ENCODE data around the gene OTOG.

The OTOG gene

DNA sequence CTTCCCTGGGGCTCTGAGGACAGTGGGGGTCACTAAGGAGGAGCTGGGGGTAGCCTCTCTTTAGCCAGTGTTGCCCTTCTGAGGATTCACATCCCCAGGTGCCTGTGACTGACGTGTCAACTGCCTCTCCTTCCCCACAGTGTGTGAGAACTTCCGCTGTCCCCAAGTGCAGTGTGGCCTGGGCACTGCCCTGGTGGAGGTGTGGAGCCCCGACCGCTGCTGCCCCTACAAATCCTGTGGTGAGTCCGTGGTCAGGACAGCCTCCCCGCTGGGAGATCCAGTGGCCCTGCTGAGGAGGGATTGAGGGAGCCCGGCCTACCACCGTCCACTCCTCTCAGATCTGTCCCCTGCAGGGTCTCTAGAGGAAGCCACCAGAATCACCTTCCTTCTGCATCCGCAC lies 91.3 kb downstream of the OTOG start:
- DNase-seq (ENCODE audit: low read depth) = no peak
- no peak overlapping the region for H3K4me3 ChIP-seq (ENCODE audit: low read length)
- TF ChIP-seq, protein P1, sequence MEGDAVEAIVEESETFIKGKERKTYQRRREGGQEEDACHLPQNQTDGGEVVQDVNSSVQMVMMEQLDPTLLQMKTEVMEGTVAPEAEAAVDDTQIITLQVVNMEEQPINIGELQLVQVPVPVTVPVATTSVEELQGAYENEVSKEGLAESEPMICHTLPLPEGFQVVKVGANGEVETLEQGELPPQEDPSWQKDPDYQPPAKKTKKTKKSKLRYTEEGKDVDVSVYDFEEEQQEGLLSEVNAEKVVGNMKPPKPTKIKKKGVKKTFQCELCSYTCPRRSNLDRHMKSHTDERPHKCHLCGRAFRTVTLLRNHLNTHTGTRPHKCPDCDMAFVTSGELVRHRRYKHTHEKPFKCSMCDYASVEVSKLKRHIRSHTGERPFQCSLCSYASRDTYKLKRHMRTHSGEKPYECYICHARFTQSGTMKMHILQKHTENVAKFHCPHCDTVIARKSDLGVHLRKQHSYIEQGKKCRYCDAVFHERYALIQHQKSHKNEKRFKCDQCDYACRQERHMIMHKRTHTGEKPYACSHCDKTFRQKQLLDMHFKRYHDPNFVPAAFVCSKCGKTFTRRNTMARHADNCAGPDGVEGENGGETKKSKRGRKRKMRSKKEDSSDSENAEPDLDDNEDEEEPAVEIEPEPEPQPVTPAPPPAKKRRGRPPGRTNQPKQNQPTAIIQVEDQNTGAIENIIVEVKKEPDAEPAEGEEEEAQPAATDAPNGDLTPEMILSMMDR (conservative IDR thresholded peaks at IDR 0.05; ENCODE audit: low read length) = no peak

DNA sequence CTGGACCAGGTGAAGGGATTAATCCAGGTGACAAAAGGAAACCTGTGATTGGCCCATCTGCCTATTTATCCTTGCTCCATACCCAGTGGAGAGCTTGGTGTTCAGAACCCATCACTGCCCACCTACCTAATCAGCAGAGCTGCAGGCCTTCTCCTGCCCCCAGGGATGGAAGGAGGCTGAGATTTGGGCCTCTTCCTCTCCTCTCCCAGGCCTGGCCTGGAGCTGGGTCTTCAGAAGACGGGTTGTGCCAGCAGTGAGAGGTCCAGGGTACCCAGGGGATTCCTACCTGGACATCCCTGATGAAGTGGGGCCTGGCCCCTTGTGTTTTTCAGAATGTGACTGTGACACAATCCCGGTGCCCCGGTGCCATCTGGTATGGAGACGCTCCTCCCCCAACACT lies 92.0 kb downstream of the OTOG start:
- no peak overlapping the region for H3K4me3 ChIP-seq (ENCODE audit: low read length)
- no peak for DNase-seq (ENCODE audit: low read depth)
- TF ChIP-seq, protein P1 (conservative IDR thresholded peaks at IDR 0.05; ENCODE audit: low read length) = no peak

DNA sequence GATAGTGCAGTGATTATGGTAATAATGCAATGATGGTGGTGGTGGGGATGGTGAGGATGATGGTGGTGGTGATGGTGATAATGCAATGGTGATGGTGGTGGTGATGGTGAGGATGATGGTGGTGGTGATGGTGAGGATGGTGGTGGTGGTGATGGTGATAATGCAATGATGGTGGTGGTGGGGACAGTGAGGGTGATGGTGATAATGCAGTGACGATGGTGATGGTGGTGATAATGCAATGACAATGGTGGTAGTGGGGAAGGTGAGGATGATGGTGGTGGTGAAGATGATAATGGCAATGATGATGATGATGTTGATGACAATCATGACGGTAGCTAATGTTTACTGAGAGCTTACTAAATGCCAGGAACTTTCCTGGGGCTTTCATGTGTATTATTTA lies 92.7 kb downstream of the OTOG start:
- DNase-seq (ENCODE audit: low read depth) = no peak
- TF ChIP-seq, protein P1 (conservative IDR thresholded peaks at IDR 0.05; ENCODE audit: low read length) = no peak
- no peak overlapping the region for H3K4me3 ChIP-seq (ENCODE audit: low read length)

DNA sequence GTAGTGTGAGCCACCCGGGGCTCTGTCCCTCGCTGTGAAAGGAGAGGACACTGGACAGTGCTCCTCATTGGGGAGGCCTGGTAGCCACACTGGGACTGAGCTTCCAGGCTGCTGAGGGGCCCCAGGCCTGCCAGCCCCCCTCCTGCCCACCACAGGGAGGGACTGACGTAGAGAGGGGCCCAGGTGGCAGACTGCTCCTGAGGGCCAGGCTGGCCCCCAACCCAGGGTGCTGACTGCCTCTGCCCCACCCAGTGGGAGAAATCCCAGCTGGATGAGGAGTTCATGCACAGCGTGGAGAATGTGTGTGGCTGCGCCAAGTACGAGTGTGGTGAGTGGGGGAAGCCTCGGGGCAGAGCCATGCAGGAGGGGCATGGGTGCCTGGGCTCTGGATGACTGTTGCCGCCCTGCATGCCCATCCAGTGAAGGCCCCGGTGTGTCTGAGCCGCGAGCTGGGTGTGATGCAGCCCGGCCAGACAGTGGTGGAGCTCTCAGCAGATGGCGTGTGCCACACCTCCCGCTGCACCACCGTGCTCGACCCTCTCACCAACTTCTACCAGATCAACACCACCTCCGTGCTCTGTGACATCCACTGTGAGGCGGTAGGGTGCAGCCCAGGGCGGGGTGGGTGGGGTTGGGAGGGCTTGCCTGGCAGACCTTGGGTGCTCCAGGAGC lies 93.6 kb downstream of the OTOG start:
- no peak overlapping the region for H3K4me3 ChIP-seq (ENCODE audit: low read length)
- no peak for DNase-seq (ENCODE audit: low read depth)
- TF ChIP-seq, protein P1 (conservative IDR thresholded peaks at IDR 0.05; ENCODE audit: low read length) = no peak

DNA sequence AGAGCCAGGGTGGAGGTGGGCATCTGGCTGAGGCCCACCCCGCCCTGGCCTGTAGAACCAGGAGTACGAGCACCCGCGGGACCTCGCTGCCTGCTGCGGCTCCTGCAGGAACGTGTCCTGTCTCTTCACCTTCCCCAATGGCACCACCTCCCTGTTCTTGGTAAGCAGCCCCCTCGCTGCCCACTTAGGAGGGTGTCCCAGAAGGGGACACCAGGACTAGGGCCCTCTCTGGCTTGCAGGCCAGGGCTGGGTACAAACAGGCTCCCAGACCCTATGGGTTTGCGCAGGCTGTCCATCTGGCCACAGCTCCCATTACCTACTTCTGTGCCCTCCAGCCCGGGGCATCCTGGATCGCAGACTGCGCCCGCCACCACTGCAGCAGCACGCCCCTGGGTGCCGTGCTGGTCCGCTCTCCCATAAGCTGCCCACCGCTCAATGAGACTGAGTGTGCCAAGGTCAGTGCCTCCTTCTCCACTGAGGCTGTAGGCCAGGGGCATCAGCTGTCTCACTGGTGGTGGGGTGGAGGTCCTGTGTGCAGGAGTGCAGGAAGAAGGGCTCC lies 94.8 kb downstream of the OTOG start:
- DNase-seq (ENCODE audit: low read depth) = no peak
- H3K4me3 ChIP-seq (ENCODE audit: low read length) = no peak overlapping the region
- TF ChIP-seq, protein P1 (conservative IDR thresholded peaks at IDR 0.05; ENCODE audit: low read length) = no peak

DNA sequence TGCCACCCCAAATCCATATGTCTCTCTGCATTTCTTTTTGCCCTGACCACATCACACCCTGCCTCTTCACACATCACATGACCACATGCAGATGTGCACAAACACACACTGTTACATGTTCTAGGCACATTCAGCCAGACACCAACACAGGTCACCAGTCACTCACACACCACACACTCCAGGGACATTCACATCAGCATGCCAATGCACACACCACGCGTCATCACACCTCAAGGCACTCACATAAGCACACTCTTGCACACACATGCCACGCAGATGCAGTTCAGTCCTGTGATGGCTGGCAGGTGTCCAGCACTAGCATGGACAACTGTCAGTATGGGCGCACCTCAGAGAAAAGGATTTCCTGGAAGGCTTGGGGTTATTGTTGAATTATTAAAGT lies 95.3 kb downstream of the OTOG start:
- no peak for DNase-seq (ENCODE audit: low read depth)
- TF ChIP-seq, protein P1 (conservative IDR thresholded peaks at IDR 0.05; ENCODE audit: low read length) = no peak
- H3K4me3 ChIP-seq (ENCODE audit: low read length) = no peak overlapping the region

DNA sequence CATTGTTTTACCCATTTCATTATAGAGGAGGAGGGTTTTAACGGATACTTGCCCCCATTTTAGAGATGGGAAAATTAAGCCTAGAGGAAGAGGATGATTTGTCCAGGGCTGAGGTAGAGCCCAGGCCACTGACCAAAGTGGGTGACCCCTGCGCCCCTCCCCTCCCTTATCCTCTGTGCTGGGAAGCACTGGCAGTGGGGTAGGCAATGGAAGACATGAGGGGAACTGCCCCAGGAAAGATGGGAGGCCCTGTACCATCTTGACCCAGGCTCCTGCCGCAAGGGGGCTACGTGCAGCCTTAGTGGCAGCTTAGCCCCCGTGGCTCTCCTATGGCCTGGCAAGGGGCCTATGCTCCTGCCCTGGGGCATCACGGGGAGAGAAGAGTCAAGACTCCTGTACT lies 95.9 kb downstream of the OTOG start:
- H3K4me3 ChIP-seq (ENCODE audit: low read length) = no peak overlapping the region
- DNase-seq (ENCODE audit: low read depth) = no peak

More for the DNA sequence above, 95.9 kb downstream of the OTOG start:
- TF ChIP-seq, protein P1 (conservative IDR thresholded peaks at IDR 0.05; ENCODE audit: low read length) = no peak
